HK-2 (cell line): Measurements from ENCODE around the gene SELENOV.

ENCODE experiments used
- DNase-seq: peaks from one replicate; pipeline ENCODE4 v3.0.0-alpha.2; 2018; ENCODE audit not compliant: unreplicated experiment

The SELENOV gene

DNA sequence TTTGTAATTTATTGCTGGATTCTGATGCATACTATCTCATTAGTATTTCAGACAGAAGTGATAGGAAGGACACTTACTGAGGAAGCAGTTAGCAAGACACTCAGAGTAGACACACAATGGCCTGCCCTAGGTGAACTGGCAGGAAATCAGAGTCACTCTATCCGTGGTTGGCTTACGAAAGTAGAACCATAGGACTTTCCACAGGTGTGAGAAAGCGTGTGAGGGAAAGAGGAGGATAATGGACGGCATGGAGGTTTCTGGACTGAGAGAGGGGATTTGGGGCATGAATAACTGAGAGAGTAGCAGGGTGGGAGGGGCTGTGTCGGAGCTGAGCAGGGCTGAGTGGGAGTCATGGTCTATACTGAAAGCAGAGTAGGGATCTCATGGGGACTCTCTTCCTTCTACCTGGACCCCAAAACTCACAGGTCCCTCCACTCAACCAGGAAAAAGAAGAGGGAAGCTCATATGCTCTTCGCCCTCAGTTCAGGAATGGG lies 43.7 kb downstream of the SELENOV start:
- no peak for DNase-seq

DNA sequence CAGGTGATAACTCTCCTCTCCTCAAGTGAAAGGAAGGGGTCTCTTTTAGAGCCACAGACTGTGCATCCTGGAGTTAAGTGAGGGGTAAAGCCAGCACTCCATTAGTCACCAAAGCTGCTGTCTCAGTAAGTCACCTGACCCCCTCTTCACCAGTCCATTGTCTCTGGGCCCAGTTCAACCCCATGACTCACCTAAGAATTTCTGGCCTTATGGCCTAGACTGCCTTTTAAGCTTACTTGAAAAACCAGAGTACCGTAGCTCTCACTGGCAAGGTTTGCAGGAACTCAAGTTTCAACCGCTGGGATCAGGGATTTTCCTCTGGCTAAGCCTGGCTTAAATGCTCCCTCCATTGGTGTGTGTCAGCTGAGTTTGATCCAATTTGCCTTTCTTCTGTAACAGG lies 48.5 kb downstream of the SELENOV start:
- peak; percentile 67 for DNase-seq

DNA sequence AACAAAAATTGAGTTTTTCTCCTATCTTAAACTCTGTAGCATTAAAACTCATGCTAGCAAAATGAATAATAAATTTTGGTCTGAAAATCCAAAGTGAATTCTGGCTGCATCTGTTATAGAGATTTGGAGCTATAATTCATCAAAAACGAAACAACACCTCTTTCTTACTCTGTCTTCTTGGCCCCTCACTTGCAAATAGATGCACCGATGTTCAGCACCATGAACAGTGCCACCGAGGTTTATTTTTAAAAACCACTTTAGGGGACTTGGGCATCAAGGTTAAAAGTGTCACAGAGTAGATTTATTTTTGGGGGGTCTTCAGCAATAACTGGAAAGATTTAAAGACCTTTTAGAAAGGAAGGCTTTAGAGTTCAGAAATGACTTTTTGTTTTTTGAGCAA lies 51.1 kb downstream of the SELENOV start:
- no peak for DNase-seq

DNA sequence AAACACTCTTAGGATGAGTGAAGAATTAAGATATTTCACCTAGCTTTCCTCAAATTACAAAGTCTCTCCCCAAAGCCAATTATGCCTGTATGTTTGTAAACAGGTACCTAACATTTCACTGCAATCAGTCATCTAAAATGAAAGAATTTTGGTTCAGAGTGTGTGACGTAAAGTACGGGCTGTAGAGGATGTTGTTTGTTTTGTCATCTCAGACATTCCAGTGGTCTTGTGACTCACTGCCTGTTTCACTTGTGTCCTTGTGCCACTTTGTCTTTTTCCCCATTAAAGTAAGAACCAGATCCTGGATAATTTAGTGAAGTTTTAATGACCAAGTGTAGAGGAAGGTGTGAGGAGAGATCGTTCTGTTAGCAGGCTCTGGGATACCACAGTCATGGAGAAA lies 53.7 kb downstream of the SELENOV start:
- no peak for DNase-seq
